GM12864 (cell line): ENCODE data around the gene QRFP.

Source experiments
- DNase-seq: peaks from one replicate; pipeline ENCODE4 v3.0.0-alpha.2; 2011; ENCODE audit warnings: low read depth
- H3K4me3 ChIP-seq: 2 replicates; pipeline ENCODE4 v1.5.1; 2011; ENCODE audit warnings: mild to moderate bottlenecking, low read depth, low read length, control low read depth
- CTCF ChIP-seq: IDR thresholded peaks from 2 replicates; pipeline ENCODE4 v1.5.1; 2011; ENCODE audit warnings: low read depth, mild to moderate bottlenecking, moderate library complexity, low read length, control low read depth, inconsistent platforms; ENCODE audit errors: missing control alignments

QRFP gene

DNA sequence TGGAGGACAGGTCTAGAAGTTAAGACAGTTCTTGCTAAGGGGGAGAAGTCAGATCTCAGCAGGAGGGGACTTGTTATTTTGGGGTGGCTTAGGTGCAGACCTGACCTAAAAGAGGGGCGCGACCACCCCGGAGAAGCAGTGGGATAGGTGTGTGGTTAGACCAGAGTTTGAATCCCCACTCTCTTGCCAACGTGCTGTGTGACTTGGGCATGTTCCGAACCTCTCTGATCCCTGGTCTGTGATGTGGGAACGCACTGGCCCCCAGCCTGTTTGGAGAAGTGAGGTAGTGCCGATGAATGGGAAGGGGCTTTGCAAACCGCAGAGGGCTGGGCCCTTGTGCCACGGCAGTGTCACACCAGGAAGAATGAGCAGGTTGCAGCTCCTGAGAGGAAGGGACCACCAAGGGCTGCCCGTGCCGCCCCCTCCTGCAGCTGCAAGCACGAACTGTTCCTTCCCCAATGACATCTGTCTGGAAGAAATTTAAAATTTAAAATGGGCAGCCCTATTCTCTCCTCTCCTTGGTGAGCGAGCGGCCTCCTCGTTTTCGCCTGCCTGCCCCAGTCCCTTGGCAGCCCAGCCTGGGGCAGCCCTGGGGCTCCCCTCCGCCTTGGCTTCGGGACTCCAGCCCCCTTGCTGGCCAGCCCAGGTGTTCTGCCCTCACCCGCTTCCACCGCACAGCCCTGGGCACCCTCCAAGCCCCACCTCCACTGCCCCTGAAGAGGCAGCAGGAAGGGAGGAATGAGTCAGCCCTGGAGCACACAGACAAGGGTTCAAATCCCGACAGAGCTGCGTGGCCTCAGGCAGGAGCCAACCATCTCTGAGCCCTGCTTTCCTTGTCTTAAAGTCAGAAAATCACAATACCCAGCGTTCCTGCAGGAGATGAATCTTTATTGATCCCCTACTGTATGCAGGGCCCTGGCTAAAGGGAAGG is 40.8 kb upstream of the QRFP start:
- no peak overlapping the region for H3K4me3 ChIP-seq
- no peak for TF ChIP-seq CTCF

GRCh38 chr9:130936285-130937117 is 39.9 kb upstream of the QRFP start:
- no peak for TF ChIP-seq CTCF
- no peak for DNase-seq
- no peak overlapping the region for H3K4me3 ChIP-seq

More for the DNA sequence above, 40.8 kb upstream of the QRFP start:
- no peak for DNase-seq

DNA sequence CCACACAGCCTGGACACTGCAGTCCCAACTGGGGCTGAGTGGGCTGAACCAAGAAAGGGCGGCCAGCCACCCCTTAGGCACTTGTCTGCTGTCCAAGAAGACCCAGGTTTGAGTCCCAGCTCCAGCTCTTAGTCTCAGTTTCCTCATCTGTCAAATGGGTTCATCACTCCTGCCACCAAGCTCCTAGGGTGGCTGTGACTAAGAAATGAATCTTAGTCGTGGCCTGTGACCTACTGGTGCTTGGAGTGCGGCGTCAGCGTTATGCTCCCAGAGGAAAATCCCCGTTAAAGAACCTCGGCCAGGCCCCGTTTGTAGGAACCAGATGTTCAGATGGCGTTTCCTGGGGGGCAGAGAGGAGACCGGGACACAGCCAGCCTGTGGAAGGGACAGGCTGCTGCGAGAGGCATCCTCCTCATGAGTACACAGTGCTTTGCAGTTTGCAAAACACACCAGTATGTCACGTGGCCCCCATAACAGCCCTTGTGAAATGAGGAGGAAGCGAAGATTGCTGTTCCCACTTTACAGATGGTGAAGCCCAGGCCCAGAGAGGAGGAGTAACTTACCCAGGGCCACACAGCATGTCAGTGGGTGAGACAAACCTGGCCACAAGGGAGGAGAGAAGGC is 39.1 kb upstream of the QRFP start:
- no peak overlapping the region for H3K4me3 ChIP-seq
- DNase-seq: no peak
- TF ChIP-seq CTCF: no peak

DNA sequence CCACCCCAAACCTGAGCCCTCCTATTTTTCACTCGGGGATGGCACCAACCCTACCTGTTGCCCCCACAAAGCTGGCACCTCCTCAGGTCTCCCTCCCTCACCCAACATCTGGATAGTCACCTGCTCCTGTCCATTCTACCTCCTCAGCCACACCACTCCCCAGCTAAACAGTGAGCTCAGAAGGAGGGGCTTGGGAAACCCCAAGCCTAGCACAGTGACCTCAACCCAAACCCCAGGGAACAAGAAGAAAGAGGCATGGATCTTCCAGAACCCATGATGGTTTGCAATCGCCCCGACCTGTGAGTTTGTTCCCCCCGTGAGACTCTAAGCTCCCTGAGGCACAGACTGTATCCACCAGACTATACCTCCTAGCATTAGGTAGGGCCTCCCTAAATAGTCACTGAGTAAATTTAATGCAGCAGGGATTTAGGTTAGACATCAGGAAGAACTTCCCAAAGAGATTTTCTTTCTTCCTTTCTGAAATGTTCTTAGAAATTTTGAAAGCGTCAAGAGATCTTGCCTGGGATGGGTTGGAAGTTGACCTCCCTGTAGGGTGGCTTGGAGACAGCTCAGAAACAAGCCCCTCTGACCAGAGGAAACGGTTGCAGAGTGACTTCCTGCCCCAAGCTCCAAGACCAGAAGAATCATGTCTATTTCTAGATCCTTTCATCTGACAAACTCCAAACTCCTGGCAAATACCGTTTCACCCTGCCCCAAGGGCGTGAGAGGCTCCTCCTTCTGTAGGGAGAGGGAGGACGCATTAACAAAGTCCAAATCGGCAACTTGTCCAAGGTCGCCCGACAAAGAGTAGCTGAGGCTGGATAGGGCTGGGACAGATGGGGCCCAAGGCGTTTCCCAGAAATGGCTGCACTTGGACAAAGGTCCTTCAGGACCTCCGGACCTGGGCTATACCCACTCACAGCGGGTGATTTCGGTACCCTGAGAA is 38.4 kb upstream of the QRFP start:
- DNase-seq: no peak
- TF ChIP-seq CTCF: no peak
- H3K4me3 ChIP-seq: no peak overlapping the region

- TF ChIP-seq CTCF: no peak
Measured at GRCh38 chr9:130934246-130934645, 37.6 kb upstream of the QRFP start.

More at GRCh38 chr9:130934246-130934645, 37.6 kb upstream of the QRFP start:
- no peak overlapping the region for H3K4me3 ChIP-seq
- DNase-seq: no peak
